Keratinocyte (primary cell): ENCODE measurements around the gene CDKN1A.

ENCODE experiments used
- EZH2 ChIP-seq: IDR thresholded peaks from one replicate; pipeline ENCODE4 v1.6.1; 2012; ENCODE audit warnings: inconsistent platforms, mild to moderate bottlenecking, low read length, moderate library complexity
- TF ChIP-seq, protein P1 (sequence below), 3 experiments: IDR thresholded peaks in 1 of 3; conservative IDR thresholded peaks in 1 of 3; optimal IDR thresholded peaks in 1 of 3; 2 replicates in 2 of 3; 3 replicates in 1 of 3; pipeline versions ENCODE3 to v1.5.1; 2011; ENCODE audit warnings: low read length in 3 of 3, mild to moderate bottlenecking in 3 of 3, moderate library complexity in 2 of 3, control low read depth in 1 of 3, inconsistent platforms in 1 of 3; ENCODE audit not compliant: insufficient read depth in 2 of 3; ENCODE audit errors: extremely low read depth in 1 of 3

DNA sequence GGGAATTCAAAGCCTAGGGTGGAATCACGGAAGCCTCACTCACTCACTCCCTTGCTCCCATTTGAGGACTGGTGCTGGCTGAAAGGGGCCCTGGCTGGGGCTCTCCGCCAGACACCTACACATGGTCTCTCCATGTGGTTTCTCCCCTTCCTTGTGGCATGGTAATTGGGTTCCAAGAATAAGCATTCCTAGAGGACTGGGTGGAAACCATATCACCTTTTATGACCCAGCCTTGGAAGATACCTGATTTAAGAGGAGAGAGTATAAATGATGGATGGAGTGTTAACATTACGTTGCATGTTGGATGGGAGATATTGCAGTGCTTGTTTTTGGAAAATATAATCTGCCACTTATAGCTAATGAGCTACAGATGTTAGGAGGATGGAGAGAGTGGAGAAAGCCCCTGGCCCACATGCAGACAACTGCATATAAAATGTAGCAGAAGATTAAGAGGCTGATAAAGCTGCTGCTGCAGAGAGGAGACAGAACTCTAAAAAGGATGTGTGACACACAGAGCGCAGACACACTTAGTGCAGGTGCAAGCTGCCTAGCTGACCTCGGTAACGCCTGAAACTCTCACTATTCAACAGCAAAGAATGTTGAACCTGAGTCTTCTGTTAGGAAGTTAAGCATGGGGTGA is 23.3 kb upstream of the CDKN1A start:
- TF ChIP-seq EZH2 = no peak
- TF ChIP-seq, protein P1, sequence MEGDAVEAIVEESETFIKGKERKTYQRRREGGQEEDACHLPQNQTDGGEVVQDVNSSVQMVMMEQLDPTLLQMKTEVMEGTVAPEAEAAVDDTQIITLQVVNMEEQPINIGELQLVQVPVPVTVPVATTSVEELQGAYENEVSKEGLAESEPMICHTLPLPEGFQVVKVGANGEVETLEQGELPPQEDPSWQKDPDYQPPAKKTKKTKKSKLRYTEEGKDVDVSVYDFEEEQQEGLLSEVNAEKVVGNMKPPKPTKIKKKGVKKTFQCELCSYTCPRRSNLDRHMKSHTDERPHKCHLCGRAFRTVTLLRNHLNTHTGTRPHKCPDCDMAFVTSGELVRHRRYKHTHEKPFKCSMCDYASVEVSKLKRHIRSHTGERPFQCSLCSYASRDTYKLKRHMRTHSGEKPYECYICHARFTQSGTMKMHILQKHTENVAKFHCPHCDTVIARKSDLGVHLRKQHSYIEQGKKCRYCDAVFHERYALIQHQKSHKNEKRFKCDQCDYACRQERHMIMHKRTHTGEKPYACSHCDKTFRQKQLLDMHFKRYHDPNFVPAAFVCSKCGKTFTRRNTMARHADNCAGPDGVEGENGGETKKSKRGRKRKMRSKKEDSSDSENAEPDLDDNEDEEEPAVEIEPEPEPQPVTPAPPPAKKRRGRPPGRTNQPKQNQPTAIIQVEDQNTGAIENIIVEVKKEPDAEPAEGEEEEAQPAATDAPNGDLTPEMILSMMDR (optimal IDR thresholded peaks at IDR 0.05 in 1 of 3, IDR thresholded peaks at IDR 0.05 in 1 of 3, conservative IDR thresholded peaks at IDR 0.05 in 1 of 3; ENCODE audit: extremely low read depth in 1 of 3, insufficient read depth in 2 of 3, low read length in 3 of 3) = no peak
